Colon (tissue), 2 donors: Measurements from ENCODE around the gene ADORA3.
"Not testable (repeated sequence)": the region's sequence is repeated elsewhere in the genome, so short reads cannot be mapped to it uniquely, and the experiment has no call there.

Source experiments
- FAIRE-seq: peaks from 2 replicates; lab custom pipeline; 2012; peaks lifted over from hg19 to GRCh38; lab: Jason Lieb, UNC
- donor health status: control.
- donor health status: control.

The ADORA3 gene

DNA sequence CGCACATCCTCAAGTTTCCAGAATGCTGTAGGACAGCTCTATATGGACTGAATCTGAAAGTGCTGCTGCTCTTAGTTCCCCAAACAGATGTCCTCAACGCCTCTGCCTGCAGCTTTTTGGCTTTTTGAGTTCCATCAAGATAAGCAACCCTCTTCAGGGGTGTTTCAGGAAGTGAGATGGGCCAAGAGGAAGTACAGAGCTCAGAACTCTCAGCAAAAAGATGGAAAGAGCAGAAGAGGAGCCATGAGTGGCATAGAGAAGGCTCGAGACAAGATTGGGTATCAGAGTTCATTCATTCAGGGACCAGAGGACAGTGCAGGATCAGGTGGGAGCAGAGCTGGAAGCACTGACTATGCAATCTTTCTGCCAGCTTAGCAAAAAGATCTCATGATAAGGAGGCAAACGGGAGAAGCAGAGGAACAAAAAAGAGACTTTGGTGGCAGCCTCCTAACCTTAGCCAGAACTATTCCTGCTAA is at the start of gene ADORA3, which contains the start of gene TMIGD3:
Gene ADORA3 (minus strand): TSS at position 49 of the 476 bp plus-strand sequence. CDS start 279 bp downstream, outside the sequence.
Gene TMIGD3 (minus strand): TSS at position 49 of the 476 bp plus-strand sequence. CDS start 279 bp downstream, outside the sequence.
- FAIRE-seq: no peak

DNA sequence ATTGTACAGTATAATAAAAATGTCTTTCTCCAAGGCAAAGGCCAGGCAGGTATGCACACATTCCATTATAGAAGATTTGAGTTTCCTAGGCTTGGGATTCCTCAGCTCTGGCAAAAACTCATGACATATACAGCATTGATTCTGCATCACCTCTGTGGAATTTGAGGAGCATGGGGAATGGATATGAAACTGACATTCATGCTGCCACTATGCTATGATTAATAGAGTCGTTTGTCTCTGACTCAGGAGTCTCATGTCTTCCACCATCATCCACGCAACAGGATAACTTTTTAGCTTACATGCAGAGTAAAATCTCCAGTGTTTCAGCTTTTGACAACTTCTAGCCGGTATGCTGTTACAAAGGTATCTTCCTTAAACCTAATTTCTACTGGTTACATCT is 49.8 kb upstream of the ADORA3 start:
- no peak for FAIRE-seq

DNA sequence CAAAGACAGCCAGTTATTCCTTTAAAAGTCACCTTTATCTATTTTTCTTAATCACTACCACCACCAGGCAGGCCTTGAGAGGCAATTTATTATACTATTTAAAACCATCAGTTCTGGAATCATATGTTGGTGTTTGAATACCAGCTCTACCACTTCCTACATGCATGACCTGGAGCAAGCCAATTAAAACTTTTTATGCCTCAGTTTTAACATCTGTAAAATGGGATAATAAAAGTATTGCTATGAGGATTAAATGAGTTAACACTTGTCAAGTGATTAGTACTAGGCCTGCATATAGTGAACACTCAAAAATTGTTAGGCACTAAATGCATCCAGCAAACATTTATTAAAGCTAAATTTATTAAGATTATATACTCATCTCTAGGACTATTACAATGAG is 49.2 kb upstream of the ADORA3 start:
- no peak for FAIRE-seq

DNA sequence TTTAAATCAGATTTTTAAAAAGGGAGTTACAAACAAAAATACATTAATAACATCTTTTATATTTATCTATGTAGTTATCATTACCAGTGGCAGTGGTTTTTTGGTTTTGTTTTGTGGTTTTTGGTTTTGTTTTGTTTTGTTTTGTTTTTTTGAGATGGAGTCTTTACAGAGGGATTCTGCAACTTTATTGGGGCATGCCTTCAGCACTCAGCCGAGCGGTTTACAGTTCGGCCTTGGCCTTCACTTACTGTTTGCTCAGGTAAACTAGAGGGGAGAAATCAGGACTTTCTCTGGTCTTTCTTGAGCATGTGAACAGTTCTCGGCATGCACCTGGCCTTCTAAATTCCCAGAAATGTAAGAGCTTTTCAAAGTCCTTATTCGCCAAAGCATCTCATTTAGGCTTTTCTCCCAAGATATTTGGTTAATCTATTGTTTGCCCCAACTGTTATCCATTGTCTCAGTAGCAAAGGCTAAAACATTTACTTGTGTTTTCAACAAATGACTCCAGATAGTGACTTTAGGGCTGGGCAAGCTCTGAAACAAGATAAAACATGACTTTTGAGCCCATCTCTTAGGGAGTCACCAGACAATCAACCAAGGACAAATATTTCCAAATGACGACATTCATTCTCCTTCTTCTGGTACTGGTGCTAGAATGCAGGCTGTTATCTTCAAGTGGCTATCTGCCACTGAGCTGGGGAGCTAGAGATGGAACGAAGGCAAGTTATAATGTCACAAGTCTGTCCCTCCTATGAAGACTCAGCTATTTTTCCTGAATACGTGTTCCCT is 48.4 kb upstream of the ADORA3 start:
- FAIRE-seq: no peak

DNA sequence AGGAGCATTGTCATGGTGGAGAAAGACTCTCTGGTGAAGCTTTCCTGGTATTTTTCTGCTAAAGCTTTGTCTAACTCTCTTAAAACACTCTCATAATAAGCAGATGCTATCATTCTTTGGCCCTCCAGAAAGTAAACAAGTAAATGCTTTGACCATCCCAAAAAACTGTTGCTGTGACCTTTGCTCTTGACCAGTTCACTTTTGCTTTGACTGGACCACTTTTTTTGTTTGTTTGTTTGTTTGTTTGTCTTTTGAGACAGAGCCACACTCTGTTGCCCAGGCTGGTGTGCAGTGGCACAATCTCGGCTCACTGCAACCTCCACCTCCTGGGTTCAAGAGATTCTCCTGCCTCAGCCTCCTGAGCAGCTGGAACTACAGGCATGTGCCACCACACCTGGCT is 44.4 kb upstream of the ADORA3 start:
- not testable (repeated sequence) for FAIRE-seq

DNA sequence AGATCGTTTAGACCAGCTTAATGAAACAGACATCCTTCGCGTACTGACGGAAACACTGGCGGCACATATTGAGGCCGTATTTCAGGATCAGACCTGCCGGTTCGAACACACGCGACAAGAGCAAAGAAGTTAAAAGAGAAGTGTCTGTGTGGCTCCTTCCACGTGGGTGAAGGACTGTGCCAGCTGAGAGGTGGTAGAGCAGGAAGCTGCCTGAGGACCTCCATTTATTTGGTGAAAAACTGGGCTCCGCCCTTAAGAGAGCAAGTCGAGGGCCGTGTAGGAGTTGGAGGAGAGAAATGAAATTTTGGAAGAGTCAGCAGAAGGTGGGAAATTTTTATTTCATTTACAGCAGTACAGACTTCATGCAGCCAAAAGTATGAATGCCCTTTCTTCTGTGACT is 38.8 kb upstream of the ADORA3 start:
- no peak for FAIRE-seq

DNA sequence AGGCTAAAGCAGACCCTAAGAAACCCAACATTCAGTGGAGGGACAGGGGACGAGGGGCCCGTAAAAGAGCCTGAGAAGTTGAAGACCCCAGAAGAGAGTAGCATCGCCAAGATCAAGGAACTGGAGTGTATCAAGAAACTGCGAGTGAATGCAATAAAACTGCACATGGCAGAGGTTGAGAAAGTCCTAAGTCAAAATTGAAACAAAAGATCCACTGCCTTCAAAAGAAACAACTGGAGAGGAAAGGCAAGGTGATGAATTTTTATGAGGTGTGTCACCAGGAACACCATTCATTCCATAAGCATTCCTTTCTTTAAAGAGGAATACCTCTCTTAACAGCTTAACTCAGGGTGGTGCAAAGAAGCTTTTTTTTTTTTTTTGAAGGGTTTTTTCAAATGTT is 38.3 kb upstream of the ADORA3 start:
- no peak for FAIRE-seq

DNA sequence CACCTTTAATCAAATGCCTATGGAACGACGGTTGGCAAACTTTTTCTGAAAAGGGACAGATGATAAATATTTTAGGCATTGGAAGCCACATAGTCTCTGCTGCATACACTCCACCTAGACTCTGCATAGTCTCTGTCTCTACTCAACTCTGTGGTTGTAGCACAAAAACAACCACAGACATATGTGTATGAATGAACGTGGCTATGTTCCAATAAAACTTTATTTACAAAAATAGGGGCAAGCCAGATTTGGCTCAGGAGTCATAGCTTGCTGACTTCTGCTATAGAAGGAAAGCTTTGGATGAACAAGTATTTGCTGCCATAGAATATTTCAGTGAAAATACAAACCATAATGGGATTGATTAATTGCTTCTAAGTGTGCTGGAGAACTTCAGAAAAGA is 37.5 kb upstream of the ADORA3 start:
- no peak for FAIRE-seq

DNA sequence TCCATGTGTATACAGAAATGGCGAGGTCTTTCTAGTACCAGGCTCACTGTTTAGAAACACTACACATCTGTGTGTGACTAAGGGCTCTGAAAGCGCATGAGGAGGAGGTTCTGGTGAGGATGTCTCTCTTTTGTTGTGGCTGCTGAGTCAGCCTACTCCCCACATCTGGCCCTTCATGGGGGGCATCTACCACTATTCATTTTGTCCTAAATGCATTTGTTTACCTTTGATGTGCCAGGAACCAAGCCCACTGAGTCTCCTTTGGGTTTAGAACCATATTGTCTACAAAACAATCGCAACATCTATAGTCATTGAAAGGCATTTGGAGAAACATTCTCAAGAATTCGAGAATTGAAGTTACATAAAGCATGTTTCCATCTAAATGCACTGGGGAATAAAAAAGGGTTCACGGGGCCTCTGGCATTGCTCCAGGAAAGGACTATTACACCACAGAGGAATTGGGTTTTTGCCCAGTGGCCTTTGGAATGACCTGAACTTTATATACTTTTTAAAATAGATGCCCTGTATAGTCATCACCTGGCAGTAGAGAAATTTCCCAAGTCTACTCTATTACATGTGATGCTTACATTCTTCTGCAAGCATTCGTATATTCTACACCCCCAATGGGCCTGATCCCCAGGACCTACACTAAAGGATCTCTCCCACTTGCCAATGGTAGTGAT is 35.1 kb upstream of the ADORA3 start:
- no peak for FAIRE-seq

DNA sequence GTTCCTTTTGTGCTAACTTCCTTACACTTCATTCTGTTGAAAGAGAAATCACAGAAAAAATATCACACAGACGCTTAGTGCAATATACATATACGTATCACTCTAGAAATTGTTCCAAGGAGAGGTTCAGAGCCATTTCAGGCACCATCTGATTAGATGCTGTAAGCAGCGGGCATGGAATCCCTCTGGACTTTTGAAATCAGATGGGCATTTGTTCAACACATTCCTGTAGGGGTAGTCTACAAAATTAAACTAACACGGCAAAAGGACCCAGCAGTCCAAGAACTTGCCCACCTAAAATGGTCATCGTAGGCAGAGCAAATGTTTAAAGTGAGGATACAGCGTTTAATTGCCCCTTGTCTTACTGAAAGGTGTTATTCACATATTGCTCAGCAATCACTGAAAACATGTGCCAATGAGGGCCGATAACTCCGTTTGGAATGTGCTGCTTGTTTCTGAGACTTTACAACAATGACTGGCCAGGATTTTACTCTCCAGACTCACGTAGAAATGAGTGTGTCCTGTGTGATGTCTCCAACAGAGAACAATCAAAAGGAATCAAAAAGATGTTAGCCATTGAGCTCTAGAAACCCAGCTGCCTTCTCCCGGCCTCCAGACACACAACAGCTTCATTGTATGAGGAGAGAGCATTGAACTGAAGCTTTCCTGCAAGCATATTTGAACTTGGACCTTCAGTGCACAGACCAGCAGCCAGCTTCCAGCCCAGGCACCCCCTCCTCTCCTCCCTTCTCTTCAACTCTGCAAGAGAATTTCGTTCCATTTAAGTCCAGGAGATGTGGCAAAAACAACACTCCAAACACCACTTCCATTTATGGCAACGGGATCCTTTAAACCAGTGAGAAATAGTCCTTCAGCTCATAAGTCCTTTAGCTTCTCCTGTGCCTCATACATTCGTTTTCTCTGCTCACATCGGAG is 32.1 kb upstream of the ADORA3 start:
- FAIRE-seq: no peak

DNA sequence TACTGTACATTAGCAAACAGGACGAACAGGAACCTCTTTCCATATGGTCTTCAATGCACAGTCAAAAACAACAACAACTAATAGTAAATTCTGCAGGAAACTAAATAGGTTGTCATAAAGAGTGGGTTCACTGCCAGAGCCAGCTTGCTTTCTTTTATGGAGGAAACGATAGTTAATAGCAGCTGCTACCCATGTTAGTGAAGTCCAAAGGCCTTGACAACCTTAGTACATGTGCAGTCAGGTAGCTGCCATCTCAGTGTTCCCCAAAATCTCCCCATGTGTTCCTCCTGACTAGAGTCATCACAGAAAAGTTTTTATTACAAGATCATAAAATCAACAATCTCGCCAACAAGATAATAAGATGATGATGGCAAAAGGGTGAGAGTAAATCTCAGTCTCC is 16.6 kb upstream of the ADORA3 start:
- FAIRE-seq: no peak

DNA sequence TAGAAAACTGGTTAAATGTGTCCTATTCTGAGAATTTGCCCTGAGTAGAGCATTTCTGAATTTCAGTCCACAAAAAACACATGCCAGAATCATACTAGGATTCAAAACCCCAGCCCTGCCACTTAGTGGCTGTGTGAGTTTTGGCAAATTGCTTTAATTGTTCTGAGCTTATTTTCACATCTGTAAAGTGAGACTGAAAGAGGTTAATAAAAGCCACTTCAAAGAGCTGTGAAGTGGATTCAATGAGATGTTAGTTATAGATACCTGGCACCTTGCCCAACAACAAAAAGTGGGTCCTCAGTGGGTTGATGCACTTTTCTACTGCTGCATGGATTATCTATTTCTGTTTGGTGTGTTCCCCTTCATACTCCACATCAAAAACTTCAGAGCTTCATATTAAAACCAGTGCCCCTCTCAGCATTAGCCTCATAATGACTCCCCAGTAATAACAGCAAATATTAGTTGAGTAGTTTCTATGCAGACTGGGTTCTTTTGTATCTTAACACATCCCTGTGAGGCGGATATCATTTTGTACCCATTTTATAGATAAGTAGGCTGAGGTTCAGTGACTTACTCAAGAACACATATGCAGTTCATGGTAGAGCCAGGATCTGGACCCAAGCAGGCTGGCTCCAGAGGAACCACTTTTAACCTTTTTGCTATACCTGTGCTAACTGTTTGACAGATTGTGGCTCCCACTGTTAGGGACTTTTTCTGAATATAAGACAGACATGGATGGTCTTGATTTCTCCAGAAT is 14.2 kb upstream of the ADORA3 start:
- FAIRE-seq: no peak

DNA sequence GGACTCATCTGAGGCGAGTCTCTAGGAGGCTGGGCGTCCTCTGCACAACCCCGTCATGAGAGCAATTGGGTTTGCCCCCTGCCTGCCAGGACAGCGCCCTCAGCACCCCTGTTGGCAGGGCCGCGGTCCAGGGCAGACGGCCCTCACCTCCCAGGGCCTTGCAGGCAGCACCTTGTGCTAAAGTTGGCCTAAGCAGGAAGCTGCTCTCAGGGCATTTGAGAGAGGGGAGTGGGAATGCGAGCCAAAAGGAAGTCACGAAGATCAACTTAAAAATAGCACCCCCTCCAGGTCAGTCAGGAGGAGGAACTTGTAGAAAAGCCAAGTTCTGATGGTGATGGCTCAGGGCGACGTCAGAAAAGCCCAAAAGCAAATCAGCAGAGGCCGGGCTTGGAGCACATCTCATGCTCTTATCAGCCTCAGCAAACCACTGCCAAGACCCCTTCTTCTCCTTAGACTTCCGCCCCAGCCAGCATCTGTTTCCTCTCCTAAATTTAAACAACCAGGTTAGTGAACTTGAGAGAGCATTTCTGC is 12.6 kb upstream of the ADORA3 start:
- FAIRE-seq: no peak

DNA sequence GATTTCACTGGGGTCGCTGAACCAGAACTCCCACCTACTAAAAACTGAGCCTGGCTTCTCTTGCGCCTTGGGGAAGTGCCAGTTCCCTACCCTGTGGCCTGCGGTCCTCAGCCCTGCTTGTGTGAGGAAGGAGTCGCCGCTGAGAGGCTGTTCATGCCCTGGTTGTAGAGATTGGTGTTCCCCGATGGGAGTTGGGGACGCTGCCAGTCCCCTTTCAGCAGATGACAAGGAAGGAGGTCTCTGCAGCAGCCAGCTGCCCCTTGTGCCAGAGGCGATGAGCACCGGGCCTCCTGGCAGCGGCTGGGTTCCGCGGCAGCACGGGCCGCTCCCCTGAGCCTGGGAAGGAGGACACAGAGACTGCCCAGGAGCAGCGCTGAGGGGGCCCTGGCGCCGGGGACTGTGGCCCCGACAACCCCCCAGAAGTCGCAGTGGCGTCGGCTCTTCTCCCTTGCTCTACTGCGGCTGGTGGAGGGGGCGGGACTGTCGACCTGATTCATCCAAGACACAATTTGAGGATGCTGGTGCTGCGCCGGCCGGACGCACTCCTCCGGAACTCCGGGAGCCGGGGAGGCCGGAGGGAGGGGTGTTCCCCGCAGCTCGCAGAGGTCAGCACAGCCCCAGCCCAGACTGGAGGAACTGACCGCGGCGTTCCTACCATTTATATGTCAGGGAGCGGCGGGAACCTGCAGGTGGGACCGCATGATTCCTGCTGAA is 12.0 kb upstream of the ADORA3 start:
- no peak for FAIRE-seq

DNA sequence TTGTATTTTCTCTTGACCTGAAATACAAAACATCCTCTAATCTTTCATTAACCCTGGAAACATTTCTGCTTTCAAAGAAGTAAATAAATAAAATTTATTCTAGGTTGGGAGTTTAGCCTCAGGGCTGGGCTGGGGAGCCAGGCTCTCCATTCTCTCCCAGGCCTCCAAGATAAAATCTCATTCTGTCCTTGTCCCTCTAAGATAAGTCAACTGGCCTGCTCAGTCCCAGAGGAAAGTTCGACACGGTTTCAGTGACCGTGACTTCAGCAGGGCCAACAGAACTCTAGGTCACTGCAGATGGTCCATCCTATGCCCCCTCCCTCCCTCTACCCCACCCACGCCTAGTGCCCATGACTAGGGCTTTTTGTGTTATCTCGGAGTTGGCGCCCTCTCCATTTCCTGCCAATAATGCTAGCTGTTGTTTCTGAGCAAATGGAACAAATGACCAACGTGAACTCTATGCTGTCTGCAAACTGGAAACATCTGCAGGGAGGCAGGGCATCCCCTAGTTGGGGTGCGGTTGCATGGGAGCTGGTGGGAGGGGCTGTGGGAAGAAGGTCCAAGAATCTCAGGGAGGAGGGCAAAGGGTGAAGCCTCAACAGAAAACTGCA is 10.1 kb upstream of the ADORA3 start:
- FAIRE-seq: no peak

DNA sequence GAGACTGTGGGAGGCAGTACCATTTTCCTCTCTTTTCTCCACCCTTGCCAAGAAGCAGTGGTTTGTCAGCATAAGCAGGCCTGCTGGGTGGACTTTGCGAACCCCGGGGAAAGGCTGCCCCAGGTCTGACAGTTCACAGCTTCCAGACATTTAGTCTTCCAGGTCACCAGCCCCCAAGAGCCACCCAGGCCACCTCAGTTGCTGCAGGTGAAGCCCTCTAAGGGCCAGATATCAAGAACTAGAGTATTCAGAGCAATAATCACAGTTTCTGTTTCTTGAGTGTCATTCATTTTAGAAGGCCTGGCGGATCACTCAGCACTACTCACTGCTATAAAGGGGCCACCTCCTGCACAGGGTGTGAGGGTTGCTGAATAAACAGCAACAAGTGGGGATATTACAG is 9.5 kb upstream of the ADORA3 start:
- FAIRE-seq: no peak

DNA sequence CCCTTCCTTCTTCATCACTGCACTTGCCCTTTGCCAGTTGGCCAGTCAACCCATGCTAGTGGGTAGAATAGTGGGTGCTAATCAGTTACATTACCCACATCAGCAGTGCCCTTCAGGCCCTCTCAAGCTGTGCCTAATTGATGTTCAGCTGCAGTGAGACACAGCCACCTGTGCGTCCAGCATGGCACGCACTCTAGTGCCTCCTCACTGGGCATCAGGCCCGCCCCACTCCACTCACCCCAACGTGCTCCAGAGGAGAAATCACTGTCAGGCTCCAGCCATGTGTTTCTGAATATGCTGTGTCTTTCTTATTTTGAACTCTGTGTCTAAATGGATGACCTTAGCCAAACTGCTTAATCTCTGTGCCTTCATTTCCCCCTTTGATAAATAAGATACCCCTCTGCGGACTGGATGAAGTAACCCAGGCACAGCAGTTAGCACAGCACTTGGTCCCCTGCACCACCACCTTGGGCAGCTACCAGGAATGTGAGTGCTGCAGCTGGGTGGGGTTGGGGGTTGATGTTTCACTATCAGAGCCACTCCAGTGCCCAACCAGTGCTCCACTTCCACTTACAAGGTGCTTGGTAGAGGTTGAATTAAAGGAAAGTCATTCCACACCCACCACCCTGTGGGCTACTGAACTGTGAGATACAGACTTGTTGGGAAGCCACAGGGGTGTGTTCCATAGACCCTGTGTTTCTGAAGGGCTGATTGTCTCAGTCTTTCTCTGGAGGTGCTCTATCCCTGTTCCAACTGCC is 8.9 kb upstream of the ADORA3 start:
- FAIRE-seq: no peak

DNA sequence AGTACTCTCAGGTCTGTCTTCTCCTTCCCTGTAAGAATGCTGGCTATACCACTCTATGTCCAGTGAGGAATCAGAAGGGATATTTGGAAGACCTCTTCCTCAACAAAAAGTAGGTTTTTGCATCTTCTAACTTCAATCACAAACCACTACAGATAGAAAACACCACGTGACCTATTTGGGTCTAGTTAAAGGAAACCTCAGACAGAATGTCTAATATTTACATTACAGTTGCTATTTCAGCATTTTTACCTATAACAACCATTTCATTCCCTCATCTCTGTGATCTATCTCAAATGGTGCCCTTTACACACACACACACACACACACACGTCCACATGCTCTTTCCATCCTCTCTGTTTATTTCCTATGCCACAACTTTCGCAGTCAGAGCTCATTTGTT is 7.9 kb upstream of the ADORA3 start:
- no peak for FAIRE-seq

DNA sequence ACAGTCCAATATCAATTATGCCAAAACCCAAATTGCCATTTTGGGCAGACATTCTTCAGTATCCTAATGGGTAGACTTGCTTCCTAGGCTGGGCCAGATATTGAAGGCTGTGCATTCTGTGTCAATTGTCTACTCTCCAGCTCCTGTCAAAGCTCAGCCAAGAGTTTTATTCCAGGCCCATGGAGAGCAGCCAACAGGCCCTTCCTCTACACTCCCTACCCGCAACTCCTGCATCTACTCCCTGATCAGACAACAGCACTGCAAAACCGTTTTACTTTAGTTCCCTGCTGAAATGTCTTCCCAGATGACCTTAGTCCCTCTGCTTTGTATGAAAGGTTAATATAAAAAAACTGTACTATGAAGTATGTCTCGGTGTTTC is 6.6 kb upstream of the ADORA3 start:
- FAIRE-seq: no peak
